HPDE6-E6E7 (cell line): ENCODE results near the gene PLA2G4D.

Experiments used
- DNase-seq: peaks from one replicate; pipeline ENCODE4 v3.0.0; 2011; ENCODE audit warnings: missing footprints; ENCODE audit errors: extremely low spot score

PLA2G4D gene

DNA sequence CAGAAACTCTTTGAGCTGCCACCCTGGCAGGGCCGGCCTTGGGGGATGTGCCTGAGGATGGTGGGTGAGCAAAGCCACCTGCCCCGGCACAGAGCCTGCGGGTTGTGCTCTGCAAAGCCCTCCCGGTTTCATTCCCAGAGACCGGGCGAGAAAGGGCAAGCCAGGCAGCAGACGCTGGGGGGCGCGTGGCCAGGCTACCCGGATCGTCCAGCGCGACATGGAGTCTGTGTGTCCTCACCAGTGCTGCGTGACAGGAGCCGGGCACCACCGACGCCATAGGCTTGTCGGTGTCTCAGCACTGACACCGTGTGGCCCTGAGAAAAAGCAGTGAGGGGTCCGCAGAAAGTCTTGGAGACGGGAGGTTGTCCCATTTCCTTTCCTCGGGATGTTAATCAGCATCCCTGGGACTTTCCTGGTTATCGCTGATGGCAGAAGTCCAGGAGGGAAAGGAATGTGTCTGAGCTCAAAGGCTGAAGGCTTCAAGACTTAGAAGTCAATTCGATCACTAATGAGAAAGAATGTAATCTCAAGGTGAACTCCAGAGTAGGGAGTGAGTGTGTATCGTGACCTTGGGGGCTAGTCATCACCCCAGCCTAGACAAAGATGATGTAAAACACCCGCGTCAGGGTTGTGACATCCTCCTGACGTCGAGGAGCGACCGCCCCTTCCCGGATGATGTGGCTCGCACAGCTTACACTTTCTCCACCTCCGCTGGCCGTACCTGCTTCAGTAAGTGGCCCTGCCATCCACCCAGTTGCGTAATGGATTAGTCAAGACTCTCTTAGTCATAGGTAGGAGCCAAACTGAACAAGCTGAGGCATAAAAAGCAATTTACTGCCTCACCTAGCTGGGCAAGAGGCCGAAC is 37.2 kb downstream of the PLA2G4D start:
- peak; percentile 95 for DNase-seq

GRCh38 chr15:42053914-42054313 is 40.4 kb downstream of the PLA2G4D start:
- no peak for DNase-seq

DNA sequence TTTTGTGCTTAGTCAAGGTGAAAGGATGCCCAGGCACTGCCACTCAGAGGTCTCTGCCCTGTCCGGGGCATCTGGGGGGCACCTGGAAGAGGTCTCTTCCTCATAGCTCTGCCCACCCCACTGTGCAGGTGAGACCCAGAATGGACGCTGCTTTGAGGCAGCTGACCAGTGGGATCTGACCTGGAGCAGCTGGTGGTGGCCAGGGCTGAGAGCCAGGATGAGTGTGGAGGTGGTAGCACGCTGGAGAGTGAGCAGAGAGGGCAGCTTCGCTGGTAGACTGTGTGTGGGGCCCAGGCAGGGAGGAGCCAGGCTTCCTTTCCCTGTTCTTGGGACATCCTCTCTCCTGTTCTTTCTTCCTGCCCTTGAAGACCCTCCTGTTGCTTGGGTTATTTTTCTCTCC is 41.4 kb downstream of the PLA2G4D start:
- no peak for DNase-seq

GRCh38 chr15:42050484-42051255 is 43.7 kb downstream of the PLA2G4D start:
- DNase-seq = no peak

DNA sequence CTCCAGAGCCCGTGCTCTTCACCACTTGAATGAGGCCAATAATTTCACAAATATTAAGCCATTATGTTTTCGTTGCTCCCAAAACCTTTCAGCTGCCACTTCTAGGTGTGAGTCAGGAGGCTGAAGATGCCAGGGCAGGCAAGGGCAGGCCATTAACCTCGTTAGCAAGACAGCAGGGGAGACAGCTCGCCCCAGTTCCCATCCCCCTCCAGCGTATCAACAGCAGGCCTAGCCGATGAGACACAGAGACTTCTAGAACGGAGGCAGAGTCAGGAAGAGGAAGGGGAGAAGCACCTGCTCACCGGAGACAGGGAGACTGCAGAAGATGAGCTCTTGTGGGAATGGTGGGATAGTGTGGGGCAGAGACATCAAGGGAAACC is 45.6 kb downstream of the PLA2G4D start:
- no peak for DNase-seq

- DNase-seq = no peak
Observed at GRCh38 chr15:42048080-42048820, 46.1 kb downstream of the PLA2G4D start.

DNA sequence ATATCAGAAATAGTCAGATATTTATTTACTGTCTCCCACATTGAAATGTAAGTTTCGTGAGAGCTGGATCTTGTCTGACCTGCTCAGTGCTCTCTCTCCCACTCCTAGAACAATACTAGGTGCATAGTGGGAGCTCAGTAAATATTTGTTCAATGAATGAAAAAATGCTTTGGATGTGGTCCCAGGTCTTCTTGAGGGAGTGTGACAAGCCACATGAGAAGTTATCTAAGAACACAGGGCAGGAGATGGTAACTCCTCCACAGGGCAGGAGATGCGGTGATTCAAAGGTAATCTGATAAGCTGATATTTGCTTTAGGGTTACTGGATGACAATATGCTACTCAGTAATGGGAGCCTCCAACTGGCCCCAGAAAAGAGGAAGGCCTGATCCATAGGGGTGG is 47.8 kb downstream of the PLA2G4D start:
- DNase-seq = no peak

DNA sequence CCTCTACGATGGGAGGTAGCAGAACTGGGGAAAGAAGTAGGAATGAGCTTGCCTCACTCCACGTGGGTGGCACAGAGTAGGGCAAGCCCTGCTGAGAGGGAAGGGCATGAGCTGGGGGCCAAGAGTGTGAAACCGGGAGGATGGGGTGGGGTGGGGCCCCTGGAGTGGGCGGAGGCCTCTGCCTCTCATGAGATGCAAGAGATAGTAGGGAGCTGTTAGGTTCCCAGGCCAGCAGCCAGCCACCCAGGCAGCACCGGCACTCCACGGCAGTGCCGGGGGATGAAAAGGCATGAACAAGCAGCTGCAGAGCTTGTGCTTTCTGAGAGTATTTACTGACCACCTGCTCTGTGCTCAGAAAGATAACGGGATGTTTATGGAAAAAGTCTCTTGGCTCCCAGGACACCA is 49.1 kb downstream of the PLA2G4D start:
- no peak for DNase-seq

- no peak for DNase-seq
Observed at GRCh38 chr15:42042602-42043400, 51.6 kb downstream of the PLA2G4D start.

DNA sequence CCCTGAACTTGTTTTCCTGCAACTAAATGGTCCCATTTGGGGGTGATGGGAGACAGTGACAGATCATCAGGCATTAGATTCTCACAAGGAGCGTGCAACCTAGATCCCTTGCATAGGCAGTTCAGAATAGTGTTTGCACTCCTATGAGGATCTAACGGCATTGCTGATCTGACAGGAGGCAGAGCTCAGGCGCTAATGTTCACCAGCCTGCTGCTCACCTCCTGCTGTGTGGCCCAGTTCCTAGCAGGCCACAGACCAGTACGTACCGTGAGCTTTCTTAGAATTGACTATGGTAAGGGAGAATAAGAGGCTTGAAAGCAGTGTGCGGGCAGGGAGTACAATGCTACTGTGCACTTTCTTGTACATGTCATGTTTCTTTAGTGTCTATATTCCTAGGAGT is 56.0 kb downstream of the PLA2G4D start:
- no peak for DNase-seq

DNA sequence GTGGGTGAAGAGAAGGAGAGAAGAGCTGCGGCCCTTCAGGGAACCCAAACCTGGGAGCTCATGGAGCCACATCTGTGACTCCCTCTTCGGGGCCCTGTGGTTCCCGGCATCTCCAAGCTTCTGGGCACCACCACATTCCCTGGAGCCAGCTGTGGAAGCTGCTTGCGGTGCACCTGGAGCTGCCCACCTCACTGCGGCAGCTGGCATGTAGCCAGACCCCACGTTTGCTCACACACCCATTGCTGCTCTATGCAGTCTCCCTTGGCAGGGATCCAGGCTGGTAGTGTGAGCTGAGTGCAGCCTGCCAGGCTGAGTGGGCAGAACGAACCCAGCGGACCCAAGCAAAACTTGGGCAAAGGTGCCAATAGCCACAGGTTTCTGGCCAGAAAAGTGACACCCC is 56.7 kb downstream of the PLA2G4D start:
- DNase-seq = no peak

DNA sequence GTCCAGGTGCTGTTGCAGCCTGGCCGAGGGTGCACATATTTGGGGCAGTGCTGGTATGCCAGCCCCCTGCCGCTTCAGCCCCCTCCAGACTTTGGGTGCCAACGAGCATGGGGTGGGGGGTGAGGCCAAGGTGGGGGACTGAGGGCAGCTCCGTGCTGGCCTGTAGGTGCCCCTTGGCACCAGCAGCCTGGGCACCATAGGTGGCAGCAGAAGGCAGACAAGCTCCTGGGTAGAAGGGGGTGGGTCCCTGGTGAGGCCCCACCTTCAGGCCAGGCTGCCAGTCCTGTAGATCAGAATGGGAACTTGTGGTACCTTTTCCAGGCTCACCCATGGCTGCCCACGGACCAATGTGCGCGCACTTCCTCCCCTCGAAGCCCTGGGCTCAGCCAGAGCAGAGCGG is 57.4 kb downstream of the PLA2G4D start:
- no peak for DNase-seq

DNA sequence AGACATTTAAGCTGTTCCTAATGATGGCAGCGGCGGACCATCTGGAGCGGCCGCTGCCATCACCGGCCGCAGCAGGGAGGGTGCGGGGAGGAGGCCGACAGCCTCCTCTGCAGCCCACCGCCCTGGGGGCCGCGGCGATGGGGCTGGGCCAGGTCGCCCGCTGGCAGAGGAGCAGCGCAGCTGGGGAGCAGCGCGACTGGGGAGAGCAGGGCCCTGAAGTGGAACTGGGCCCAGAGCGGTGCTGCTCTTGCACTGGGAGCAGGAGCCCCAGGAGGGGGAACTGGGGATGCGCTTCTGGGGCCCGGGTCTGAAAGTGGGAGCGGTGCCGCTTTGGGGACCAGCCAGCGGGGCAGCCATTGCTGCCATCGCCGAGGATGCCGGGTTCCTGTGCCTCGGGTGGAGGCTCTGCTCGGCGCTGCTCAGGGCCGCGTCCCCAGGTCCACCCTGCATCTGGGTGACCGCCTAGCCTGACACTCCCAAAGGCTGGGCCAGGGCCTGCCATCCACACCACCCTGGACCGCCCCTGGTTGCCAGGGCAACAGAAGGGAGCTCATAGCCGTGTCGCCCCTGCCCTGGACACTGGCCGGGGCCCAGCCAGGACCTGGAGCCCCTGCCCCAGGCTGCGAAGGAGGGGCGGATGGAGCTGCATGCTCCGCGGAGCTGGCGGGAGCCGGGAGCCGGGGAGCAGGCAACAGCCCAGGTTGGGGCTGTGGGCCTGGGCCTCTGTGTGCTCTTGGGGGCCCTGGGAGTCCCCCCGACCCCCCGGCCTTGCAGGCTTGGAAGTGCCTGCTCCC is 58.1 kb downstream of the PLA2G4D start:
- no peak for DNase-seq

DNA sequence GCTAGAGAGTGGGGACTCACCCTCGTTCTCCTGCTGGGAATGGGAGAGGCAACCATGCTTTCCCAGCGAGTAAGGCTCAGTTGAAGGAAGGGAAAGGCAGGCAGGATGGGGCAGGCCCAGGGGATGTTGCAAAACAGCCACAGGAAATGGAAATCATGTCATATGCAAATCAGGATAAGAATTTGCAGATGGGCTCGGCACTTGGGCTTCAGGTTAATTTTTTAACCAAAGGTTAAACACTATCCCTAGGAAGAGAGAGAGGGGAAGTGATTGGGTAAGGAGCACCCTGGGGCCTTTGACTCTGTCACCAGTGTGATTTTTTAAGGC is 59.0 kb downstream of the PLA2G4D start:
- peak; percentile 76 for DNase-seq

DNA sequence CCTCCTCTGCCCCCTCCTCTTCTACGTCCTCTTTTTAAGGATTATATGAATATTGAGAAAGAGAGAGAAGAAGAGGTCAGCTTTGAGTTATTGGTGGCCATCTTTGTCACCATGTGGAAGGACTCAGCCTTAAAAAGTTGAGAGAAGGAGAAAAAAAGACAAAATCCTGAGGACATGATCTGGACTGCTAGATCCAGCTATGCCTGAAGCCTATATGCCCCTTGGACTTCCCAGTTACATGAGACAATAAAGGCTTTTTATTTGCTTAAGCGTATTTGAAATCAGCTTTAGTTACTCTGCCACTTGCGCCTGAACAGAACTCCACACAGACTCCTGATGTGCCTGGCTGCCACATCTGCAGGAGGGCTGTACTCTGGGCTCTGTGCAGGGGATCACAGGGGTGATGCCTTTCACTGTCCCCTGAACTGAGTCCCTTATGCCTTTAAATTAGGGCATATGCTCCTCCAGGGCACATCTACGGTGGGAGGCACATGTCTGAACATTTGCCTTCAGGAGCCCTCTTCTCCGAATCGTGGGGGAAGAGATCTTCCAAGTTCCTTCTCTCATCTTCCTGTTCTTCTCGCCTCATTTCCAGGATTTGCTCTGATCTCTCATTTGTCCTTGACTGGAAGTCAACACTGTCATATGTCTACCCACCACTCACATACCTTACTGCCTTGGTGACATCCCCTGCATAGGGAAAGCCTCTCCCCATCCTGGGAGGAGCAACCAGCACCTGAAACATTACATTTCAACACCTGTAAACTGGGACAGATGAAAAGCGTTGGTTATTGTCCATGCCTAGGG is 59.5 kb downstream of the PLA2G4D start:
- DNase-seq = no peak

DNA sequence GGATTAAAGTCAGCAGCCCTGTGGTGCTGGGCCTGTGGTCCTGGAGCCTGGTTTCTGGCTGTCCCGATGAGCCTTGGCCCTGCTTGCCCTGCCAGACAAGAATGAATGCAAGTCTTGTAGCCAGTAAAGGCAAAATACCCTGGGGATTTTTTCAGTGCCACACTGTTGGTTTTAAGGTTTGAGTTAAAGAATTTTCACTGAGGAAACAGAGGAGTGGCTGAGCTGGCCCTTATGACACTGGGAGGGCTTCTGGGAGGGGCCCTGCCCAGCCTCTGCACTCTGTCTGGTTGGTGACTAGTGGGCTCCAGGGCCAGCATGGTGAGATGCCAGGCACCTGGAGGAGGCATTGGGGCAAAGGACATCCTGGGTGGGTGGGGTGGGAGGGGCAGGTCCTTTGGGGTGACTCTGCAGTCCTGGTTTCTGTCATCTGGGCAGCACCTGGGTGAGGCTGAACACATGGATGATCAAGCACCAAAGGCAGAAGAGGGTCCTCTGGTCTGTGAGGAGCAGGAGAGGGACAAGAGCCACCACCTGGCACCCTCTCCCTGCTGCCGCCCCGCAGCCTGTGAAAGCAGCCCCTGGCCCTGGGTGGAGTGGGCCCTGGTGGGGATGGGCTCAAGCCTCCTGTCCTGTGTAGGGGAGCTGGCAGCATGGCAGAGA is 61.0 kb downstream of the PLA2G4D start:
- no peak for DNase-seq

DNA sequence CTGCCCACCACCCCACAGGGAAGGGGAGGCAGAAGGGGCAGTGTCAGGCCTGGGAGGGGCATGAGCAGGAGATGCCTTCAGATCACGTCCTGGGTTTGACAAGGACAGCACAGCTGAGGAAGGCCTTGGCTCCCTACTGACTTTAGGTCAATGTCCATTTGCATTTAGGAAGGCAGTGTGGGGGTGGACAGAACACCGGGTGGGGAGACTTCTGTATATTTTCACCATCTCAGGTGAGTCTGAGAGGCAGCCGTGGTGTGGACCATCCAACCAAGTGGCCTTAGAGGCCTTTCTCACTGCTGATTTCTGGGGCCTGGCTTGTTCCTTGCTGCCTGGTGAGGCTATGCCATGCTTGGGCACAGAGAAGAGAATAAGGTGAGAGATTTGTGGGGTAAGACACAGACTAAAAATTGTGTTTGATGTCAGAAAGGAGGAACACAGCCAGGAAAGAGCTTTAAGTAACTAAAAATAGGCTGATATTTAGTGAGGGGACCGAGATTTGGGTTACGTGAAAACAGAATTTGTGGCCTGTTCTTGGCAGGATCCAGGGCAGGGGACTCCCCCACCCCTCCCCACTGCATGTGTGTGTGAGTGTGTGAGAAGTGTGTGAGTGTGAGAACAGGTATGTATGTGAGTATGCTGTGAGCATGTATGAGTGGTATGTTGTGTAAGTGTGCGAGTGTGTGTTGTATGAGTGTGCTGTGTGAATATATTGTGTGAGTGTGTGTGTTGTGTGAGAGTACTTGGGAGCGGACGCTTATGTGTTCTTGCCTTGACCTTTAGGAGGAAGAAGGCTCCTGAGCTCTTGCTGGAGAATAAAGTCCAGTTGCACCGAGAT is 61.8 kb downstream of the PLA2G4D start:
- DNase-seq = no peak

- peak; percentile 25 for DNase-seq
Observed at GRCh38 chr15:42031198-42031915, 63.0 kb downstream of the PLA2G4D start.
